HCT116 (cell line): Measurements from ENCODE around the gene ZNF14.

Experiments
- EGR1 ChIP-seq: IDR thresholded peaks from 2 replicates; pipeline ENCODE4 v1.6.1; 2012; ENCODE audit warnings: low read depth
- EZH2 ChIP-seq: fragments of 200-600 bp; sonication (generic); IDR thresholded peaks from 2 replicates; pipeline ENCODE4 v1.6.1; 2017; ENCODE audit warnings: antibody characterized with exemption, mixed run types
- EZH2phosphoT487 ChIP-seq: fragments of 200-600 bp; IDR thresholded peaks from 2 replicates; pipeline ENCODE4 v1.6.1; 2018; ENCODE audit warnings: antibody characterized with exemption, borderline replicate concordance
- POLR2A ChIP-seq: IDR thresholded peaks from 2 replicates; pipeline ENCODE4 v1.7.0; 2011; ENCODE audit warnings: borderline replicate concordance; ENCODE audit not compliant: insufficient read depth, insufficient read length; ENCODE audit errors: extremely low read depth
- POLR2AphosphoS5 ChIP-seq: IDR thresholded peaks from 2 replicates; pipeline ENCODE4 v1.6.1; 2011; ENCODE audit warnings: mild to moderate bottlenecking, low read depth, low read length, moderate library complexity
- SIN3A ChIP-seq: IDR thresholded peaks from 2 replicates; pipeline ENCODE4 v1.6.1; 2012; ENCODE audit warnings: low read depth
- SRF ChIP-seq: IDR thresholded peaks from 2 replicates; pipeline ENCODE4 v1.6.1; 2012; ENCODE audit warnings: low read depth
- YY1 ChIP-seq: IDR thresholded peaks from 2 replicates; pipeline ENCODE4 v1.6.1; 2011; ENCODE audit warnings: low read length, low read depth, moderate library complexity, mild to moderate bottlenecking; ENCODE audit not compliant: insufficient replicate concordance; ENCODE audit errors: extremely low read depth
- TF ChIP-seq, protein P1 (sequence below), 3 experiments: fragments of 200-600 bp in 1 of 3; sonication (generic) in 1 of 3; IDR thresholded peaks in 2 of 3; conservative IDR thresholded peaks in 1 of 3; 2 replicates each; pipeline ENCODE4 v1.5.1; 2012 to 2017; ENCODE audit warnings: low read depth in 2 of 3, low read length in 2 of 3, antibody characterized with exemption in 1 of 3, borderline replicate concordance in 1 of 3, control low read depth in 1 of 3, mild to moderate bottlenecking in 1 of 3, mixed read lengths in 1 of 3, mixed run types in 1 of 3, moderate library complexity in 1 of 3; ENCODE audit not compliant: insufficient read depth in 1 of 3
- TF ChIP-seq, protein P2 (sequence below): IDR thresholded peaks from 2 replicates; pipeline ENCODE4 v1.6.1; 2012
- TF ChIP-seq, protein P3 (sequence below): IDR thresholded peaks from 2 replicates; pipeline ENCODE4 v1.6.1; 2012; ENCODE audit warnings: low read depth
- TF ChIP-seq, protein P4 (sequence below): IDR thresholded peaks from 2 replicates; pipeline ENCODE4 v1.6.1; 2011; ENCODE audit warnings: mild to moderate bottlenecking, low read length, moderate library complexity; ENCODE audit not compliant: insufficient replicate concordance; ENCODE audit errors: extremely low read depth
- TF ChIP-seq, protein P5 (sequence below): IDR thresholded peaks from 2 replicates; pipeline ENCODE4 v1.6.1; 2012

DNA sequence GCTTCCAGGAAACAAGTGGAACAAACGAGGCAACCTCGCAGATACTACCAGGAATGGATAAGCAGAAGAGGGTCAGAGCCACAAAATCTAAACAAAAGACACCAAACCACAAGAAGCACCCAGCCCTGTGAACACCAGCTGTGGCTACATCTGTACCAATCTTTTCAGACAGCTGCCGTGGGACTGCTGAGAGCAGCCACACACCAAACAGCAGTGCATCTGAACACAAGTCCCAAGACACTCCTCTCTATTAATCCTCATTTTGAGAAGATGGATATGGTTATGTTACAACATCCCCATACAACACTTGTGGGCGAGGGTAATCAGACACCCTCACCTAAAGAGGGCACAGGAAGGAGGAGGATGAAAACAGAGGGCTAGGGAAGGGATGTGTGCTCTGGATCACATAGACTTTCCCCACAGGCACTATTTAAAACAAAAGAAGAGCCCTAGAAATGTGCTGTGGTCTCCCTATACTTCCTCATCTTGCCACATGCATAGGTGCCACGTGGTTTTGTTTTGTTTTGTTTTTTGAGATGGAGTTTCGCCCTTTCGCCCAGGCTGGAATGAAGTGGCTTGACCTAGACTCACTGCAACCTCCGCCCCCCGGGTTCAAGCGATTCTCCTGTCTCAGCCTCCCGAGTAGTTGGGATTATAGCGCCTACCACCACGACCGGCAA is 41.6 kb upstream of the ZNF14 start:
- TF ChIP-seq, protein P1, sequence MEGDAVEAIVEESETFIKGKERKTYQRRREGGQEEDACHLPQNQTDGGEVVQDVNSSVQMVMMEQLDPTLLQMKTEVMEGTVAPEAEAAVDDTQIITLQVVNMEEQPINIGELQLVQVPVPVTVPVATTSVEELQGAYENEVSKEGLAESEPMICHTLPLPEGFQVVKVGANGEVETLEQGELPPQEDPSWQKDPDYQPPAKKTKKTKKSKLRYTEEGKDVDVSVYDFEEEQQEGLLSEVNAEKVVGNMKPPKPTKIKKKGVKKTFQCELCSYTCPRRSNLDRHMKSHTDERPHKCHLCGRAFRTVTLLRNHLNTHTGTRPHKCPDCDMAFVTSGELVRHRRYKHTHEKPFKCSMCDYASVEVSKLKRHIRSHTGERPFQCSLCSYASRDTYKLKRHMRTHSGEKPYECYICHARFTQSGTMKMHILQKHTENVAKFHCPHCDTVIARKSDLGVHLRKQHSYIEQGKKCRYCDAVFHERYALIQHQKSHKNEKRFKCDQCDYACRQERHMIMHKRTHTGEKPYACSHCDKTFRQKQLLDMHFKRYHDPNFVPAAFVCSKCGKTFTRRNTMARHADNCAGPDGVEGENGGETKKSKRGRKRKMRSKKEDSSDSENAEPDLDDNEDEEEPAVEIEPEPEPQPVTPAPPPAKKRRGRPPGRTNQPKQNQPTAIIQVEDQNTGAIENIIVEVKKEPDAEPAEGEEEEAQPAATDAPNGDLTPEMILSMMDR (IDR thresholded peaks at IDR 0.05 in 2 of 3, conservative IDR thresholded peaks at IDR 0.05 in 1 of 3; ENCODE audit: borderline replicate concordance in 1 of 3, insufficient read depth in 1 of 3, low read depth in 2 of 3, low read length in 2 of 3): no peak
- no peak for TF ChIP-seq EZH2
- TF ChIP-seq EGR1: no peak
- TF ChIP-seq, protein P2, sequence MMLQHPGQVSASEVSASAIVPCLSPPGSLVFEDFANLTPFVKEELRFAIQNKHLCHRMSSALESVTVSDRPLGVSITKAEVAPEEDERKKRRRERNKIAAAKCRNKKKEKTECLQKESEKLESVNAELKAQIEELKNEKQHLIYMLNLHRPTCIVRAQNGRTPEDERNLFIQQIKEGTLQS: no peak
- no peak for TF ChIP-seq EZH2phosphoT487
- TF ChIP-seq, protein P3, sequence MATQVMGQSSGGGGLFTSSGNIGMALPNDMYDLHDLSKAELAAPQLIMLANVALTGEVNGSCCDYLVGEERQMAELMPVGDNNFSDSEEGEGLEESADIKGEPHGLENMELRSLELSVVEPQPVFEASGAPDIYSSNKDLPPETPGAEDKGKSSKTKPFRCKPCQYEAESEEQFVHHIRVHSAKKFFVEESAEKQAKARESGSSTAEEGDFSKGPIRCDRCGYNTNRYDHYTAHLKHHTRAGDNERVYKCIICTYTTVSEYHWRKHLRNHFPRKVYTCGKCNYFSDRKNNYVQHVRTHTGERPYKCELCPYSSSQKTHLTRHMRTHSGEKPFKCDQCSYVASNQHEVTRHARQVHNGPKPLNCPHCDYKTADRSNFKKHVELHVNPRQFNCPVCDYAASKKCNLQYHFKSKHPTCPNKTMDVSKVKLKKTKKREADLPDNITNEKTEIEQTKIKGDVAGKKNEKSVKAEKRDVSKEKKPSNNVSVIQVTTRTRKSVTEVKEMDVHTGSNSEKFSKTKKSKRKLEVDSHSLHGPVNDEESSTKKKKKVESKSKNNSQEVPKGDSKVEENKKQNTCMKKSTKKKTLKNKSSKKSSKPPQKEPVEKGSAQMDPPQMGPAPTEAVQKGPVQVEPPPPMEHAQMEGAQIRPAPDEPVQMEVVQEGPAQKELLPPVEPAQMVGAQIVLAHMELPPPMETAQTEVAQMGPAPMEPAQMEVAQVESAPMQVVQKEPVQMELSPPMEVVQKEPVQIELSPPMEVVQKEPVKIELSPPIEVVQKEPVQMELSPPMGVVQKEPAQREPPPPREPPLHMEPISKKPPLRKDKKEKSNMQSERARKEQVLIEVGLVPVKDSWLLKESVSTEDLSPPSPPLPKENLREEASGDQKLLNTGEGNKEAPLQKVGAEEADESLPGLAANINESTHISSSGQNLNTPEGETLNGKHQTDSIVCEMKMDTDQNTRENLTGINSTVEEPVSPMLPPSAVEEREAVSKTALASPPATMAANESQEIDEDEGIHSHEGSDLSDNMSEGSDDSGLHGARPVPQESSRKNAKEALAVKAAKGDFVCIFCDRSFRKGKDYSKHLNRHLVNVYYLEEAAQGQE: no peak
- TF ChIP-seq POLR2AphosphoS5: no peak
- TF ChIP-seq YY1: no peak
- TF ChIP-seq, protein P4, sequence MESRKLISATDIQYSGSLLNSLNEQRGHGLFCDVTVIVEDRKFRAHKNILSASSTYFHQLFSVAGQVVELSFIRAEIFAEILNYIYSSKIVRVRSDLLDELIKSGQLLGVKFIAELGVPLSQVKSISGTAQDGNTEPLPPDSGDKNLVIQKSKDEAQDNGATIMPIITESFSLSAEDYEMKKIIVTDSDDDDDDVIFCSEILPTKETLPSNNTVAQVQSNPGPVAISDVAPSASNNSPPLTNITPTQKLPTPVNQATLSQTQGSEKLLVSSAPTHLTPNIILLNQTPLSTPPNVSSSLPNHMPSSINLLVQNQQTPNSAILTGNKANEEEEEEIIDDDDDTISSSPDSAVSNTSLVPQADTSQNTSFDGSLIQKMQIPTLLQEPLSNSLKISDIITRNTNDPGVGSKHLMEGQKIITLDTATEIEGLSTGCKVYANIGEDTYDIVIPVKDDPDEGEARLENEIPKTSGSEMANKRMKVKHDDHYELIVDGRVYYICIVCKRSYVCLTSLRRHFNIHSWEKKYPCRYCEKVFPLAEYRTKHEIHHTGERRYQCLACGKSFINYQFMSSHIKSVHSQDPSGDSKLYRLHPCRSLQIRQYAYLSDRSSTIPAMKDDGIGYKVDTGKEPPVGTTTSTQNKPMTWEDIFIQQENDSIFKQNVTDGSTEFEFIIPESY: no peak
- no peak for TF ChIP-seq POLR2A
- TF ChIP-seq SIN3A: no peak
- TF ChIP-seq, protein P5, sequence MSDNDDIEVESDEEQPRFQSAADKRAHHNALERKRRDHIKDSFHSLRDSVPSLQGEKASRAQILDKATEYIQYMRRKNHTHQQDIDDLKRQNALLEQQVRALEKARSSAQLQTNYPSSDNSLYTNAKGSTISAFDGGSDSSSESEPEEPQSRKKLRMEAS: no peak
- no peak for TF ChIP-seq SRF
